Esophagus (tissue), 2 donors: ENCODE data around the gene ZBTB20. TPM values are rescaled to one million over a fixed set of nuclear protein-coding genes. Genes with fewer than 3 reads are reported as not detected.
"Not testable (repeated sequence)": the region's sequence is repeated elsewhere in the genome, so short reads cannot be mapped to it uniquely, and the experiment has no call there.

Experiments
- H3K27ac ChIP-seq, 2 donors: one replicate each; pipeline ENCODE4 v1.5.1; 2013; ENCODE audit warnings: low read depth in 2 of 2, mild to moderate bottlenecking in 2 of 2, inconsistent platforms in 1 of 2, low read length in 1 of 2, moderate library complexity in 1 of 2
- H3K27me3 ChIP-seq, 2 donors: one replicate each; pipeline ENCODE4 v1.6.1; 2013; ENCODE audit warnings: low read length in 2 of 2, control low read depth in 1 of 2, mild to moderate bottlenecking in 1 of 2; ENCODE audit not compliant: insufficient read depth in 2 of 2, control insufficient read depth in 1 of 2
- H3K36me3 ChIP-seq, 2 donors: one replicate each; pipeline ENCODE4 v1.6.1; 2013; ENCODE audit warnings: low read length in 1 of 2; ENCODE audit not compliant: control insufficient read depth in 2 of 2, insufficient read depth in 2 of 2
- H3K4me1 ChIP-seq, 2 donors: one replicate each; pipeline ENCODE4 v1.6.1; 2013; ENCODE audit warnings: low read length in 1 of 2; ENCODE audit not compliant: control insufficient read depth in 2 of 2, insufficient read depth in 2 of 2
- H3K4me3 ChIP-seq, 2 donors: one replicate each; pipeline ENCODE4 v1.5.1; 2013; ENCODE audit warnings: low read length in 2 of 2, mild to moderate bottlenecking in 2 of 2, low read depth in 1 of 2, moderate library complexity in 1 of 2
- H3K9me3 ChIP-seq, 2 donors: one replicate each; pipeline ENCODE4 v1.6.1; 2013; ENCODE audit warnings: mild to moderate bottlenecking in 2 of 2, low read depth in 1 of 2, low read length in 1 of 2, moderate library complexity in 1 of 2; ENCODE audit not compliant: control insufficient read depth in 2 of 2, insufficient read depth in 1 of 2
- WGBS, 2 donors: extraction: QIAGEN DNeasy Blood & Tissue Kit; methylation state at CpG; one replicate each; pipeline ENCODE4 v1.1.7; 2013; 5-methylcytosine and 5-hydroxymethylcytosine counted together
- polyA plus RNA-seq, 2 donors: library from polyadenylated mRNA; stranded (reverse); fragments of 200-250 nt; gene quantifications; one replicate each; pipeline ENCODE4 v1.2.3, GENCODE V29; 2013
- donor health status: healthy with polysubstance abuse.
- donor health status: Bipolar disorder and iron deficiency.

The ZBTB20 gene
- polyA plus RNA-seq, 2 donors = 0.16 to 1.3 TPM

- no peaks in the 10 kb centered on the region for H3K36me3 ChIP-seq
- no peaks in the 10 kb centered on the region for H3K9me3 ChIP-seq
- H3K4me3 ChIP-seq = no peak overlapping the region
- H3K27ac ChIP-seq = no peak overlapping the region
- no peaks in the 10 kb centered on the region for H3K4me1 ChIP-seq
- no peaks in the 10 kb centered on the region for H3K27me3 ChIP-seq
- 65% methylated on average over 3 of the region's 3 CpGs for WGBS, 2 donors
Measured at GRCh38 chr3:114691871-114692270, 455.2 kb downstream of the ZBTB20 start.

- no peaks in the 10 kb centered on the region for H3K36me3 ChIP-seq
- H3K4me1 ChIP-seq = no peaks in the 10 kb centered on the region
- H3K9me3 ChIP-seq = no peaks in the 10 kb centered on the region
- WGBS, 2 donors = 89 to 92% methylated on average over 1 of the region's 1 CpG
- no peaks in the 10 kb centered on the region for H3K27me3 ChIP-seq
- no peak overlapping the region for H3K4me3 ChIP-seq
- H3K27ac ChIP-seq = no peak overlapping the region
Measured at GRCh38 chr3:114690911-114691310, 456.2 kb downstream of the ZBTB20 start.

GRCh38 chr3:114687151-114687550 is 459.9 kb downstream of the ZBTB20 start:
- 61 to 75% methylated on average over 3 of the region's 3 CpGs for WGBS, 2 donors
- Histone ChIP-seq H3K27me3 (no peaks in the 10 kb centered on the region), H3K36me3 (no peaks in the 10 kb centered on the region), H3K9me3 (no peaks in the 10 kb centered on the region), H3K4me1 (no peaks in the 10 kb centered on the region), H3K4me3 (no peak overlapping the region), H3K27ac (no peak overlapping the region)

- no peaks in the 10 kb centered on the region for H3K4me1 ChIP-seq
- H3K36me3 ChIP-seq = no peaks in the 10 kb centered on the region
- WGBS, 2 donors = 45 to 52% methylated on average over 4 of the region's 4 CpGs
- no peaks in the 10 kb centered on the region for H3K9me3 ChIP-seq
- H3K27ac ChIP-seq = no peak overlapping the region
- no peak overlapping the region for H3K4me3 ChIP-seq
- no peaks in the 10 kb centered on the region for H3K27me3 ChIP-seq
Measured at GRCh38 chr3:114686621-114687020, 460.5 kb downstream of the ZBTB20 start.

GRCh38 chr3:114685161-114685560 is 461.9 kb downstream of the ZBTB20 start:
- H3K4me3 ChIP-seq = no peak overlapping the region
- WGBS, 2 donors = 85 to 90% methylated on average over 4 of the region's 4 CpGs

GRCh38 chr3:114680299-114680698 is 466.8 kb downstream of the ZBTB20 start:
- no peaks in the 10 kb centered on the region for H3K4me1 ChIP-seq
- H3K27ac ChIP-seq = no peak overlapping the region
- no peaks in the 10 kb centered on the region for H3K27me3 ChIP-seq
- no peaks in the 10 kb centered on the region for H3K9me3 ChIP-seq
- 93 to 97% methylated on average over 1 of the region's 1 CpG for WGBS, 2 donors
- no peaks in the 10 kb centered on the region for H3K36me3 ChIP-seq
- H3K4me3 ChIP-seq = no peak overlapping the region

More at GRCh38 chr3:114685161-114685560, 461.9 kb downstream of the ZBTB20 start:
- no peaks in the 10 kb centered on the region for H3K27me3 ChIP-seq
- H3K36me3 ChIP-seq = no peaks in the 10 kb centered on the region
- H3K27ac ChIP-seq = no peak overlapping the region
- no peaks in the 10 kb centered on the region for H3K9me3 ChIP-seq
- no peaks in the 10 kb centered on the region for H3K4me1 ChIP-seq

- WGBS, 2 donors = 94 to 97% methylated on average over 3 of the region's 3 CpGs
- not testable (repeated sequence) for H3K9me3 ChIP-seq, H3K27ac ChIP-seq, H3K4me3 ChIP-seq, H3K27me3 ChIP-seq, H3K4me1 ChIP-seq, H3K36me3 ChIP-seq
Measured at GRCh38 chr3:114679773-114680172, 467.3 kb downstream of the ZBTB20 start.

- Histone ChIP-seq H3K9me3 (no peaks in the 10 kb centered on the region), H3K36me3 (no peaks in the 10 kb centered on the region), H3K4me1 (no peaks in the 10 kb centered on the region), H3K4me3 (no peak overlapping the region), H3K27me3 (no peaks in the 10 kb centered on the region), H3K27ac (no peak overlapping the region)
- WGBS, 2 donors = 90 to 92% methylated on average over 4 of the region's 4 CpGs
Measured at GRCh38 chr3:114675104-114675503, 472.0 kb downstream of the ZBTB20 start.

- Histone ChIP-seq H3K27me3 (no peaks in the 10 kb centered on the region), H3K4me1 (no peaks in the 10 kb centered on the region), H3K9me3 (no peaks in the 10 kb centered on the region), H3K4me3 (no peak overlapping the region), H3K36me3 (no peaks in the 10 kb centered on the region), H3K27ac (no peak overlapping the region)
- WGBS, 2 donors = 75 to 86% methylated on average over 2 of the region's 2 CpGs
Measured at GRCh38 chr3:114674036-114674435, 473.1 kb downstream of the ZBTB20 start.

- no peak overlapping the region for H3K4me3 ChIP-seq
- H3K36me3 ChIP-seq = no peaks in the 10 kb centered on the region
- no peak overlapping the region for H3K27ac ChIP-seq
- 81 to 83% methylated on average over 2 of the region's 2 CpGs for WGBS, 2 donors
- H3K4me1 ChIP-seq = no peaks in the 10 kb centered on the region
- no peaks in the 10 kb centered on the region for H3K9me3 ChIP-seq
- no peaks in the 10 kb centered on the region for H3K27me3 ChIP-seq
Measured at GRCh38 chr3:114673481-114673880, 473.6 kb downstream of the ZBTB20 start.
